ENCODE results near the gene PSMG4.

Gene PSMG4

DNA sequence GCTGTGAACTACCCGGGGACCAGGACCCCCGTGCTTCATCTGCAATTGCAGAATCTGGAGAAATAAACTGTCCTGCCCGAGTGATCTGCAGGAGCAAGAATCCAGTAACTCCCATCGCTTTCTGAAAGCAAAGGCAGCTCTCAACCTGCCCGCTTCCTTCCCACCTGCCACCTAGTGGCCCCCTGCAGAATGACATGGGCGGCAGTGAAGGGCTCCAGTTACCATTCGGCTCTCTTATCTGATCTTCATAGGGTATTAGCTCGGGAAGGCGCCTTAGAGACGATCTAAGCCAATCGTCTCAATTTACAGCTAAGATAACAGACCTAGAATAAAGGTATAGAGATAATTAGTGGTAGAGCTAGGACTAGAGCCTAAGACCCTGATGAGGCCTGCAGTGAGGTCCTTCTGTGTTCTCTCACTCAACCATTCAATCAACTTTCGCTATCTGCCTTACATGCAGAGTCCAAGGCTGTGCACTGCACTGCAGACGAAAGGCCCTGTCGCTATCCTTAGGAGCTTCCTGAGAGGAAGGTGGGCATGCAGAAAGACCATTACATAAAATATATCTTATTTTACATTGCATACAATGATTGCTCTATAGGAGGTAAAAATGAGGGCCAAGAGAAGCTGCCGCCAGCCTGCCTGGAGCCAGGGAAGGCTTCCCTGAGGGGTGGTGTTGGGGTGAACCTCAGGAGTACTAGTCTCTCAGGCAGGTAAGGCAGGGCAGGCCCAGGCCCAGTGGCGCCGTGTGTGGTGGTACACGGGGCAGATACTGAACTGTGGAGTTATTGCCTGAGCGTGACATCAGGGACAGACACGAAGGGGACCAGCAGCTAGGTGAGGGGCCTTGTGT lies 7.1 kb upstream of the PSMG4 start:
- DNase-seq (ENCODE audit: low spot score) = peak; percentile 88

DNA sequence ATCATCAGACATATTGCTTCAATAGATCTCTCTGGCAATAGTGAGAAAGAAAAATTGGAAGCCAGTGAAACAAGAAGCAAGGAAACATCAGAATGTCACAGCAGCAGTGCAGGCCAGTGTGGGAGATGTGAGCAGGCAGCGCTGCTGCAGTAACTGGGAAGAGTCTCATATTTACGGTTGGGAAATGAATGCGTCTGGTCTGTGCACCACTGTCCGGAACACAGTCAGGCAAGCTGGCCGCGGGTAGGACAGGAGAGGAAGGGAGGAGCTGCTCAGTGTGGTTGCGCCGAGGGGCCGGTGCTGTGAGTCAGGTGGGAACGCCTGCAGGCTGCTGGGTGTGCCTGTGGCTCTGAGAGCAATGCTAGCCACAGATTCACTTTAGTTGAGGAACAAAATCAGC lies 6.4 kb upstream of the PSMG4 start:
- no peak for DNase-seq (ENCODE audit: low spot score)

DNA sequence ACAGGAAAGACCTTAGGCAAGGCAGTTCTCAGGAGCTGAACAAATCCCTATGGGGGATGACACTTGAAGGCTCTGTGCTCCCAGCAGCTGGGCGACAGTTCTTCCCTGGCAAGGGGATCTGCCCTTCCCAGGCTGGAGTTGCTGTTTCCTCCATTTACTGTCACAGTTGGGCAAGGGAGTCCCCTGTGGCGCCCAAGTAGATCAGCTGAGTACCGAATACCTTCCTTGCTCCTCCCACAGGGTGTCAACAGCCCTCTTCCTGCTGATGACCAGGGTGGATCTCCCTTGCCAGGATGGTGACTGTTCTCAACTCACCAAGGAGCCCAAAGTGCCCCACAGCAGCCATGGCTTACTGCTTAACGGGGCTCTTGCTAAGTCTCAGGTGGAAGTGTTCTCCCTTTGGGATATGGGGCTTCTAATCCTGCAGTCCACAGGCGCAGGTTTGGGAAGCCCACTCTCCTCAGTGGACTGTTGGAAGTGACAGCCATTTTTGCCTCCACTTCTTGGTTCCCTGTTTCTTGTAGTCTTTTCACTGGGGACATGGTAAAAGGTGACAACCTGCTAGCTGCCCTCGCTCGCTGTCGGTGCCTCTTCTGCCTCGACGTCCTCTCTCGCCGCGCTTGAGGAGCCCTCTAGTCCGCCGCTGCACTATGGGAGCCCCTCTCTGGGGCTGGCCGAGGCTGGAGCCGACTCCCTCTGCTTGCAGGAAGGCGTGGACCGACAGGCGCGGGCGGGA lies 5.7 kb upstream of the PSMG4 start:
- DNase-seq (ENCODE audit: low spot score) = no peak

DNA sequence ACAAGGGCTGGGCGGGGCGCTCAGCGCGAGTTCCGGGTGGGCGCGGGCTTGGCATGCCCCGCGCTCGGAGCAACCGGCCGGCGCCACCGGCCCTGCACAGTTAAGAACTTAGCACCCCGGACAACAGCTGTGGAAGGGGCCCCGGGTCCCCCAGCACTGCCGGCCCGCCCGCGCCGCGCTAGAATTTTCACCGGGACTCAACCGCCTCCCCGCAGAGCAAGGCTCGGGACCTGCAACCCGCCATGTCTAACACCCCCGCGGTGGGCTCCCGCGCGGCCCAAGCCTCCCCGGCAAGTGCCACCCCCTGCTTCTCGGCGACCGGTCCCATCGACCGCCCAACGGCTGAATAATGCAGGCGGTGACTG lies 5.2 kb upstream of the PSMG4 start:
- DNase-seq (ENCODE audit: low spot score) = no peak

- DNase-seq (ENCODE audit: low spot score) = no peak
Measured at GRCh38 chr6:3258201-3258600, 546 bp upstream of the PSMG4 start.

- DNase-seq (ENCODE audit: low spot score) = peak; percentile 26
Measured at GRCh38 chr6:3259491-3259958, 778 bp downstream of the PSMG4 start.

DNA sequence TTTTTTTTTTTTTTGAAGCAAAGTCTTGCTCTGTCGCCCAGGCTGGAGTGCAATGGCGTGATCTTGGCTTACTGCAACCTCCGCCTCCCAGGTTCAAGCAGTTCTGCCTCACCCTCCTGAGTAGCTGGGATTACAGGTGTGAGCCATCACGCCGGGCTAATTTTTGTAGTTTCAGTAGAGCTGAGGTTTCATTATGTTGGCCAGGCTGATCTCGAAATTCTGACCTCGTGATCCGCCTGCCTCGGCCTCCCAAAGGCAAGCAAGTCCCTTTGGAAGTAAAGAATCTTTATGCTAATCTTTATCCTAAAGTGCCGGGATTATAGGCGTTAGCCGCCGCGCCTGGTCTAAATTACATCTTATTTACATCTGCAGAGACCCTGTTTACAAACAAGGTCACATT lies 1.5 kb downstream of the PSMG4 start:
- DNase-seq (ENCODE audit: low spot score) = no peak

GRCh38 chr6:3260772-3261517 lies 2.2 kb downstream of the PSMG4 start:
- no peak for DNase-seq (ENCODE audit: low spot score)

- no peak for DNase-seq (ENCODE audit: low spot score)
Measured at GRCh38 chr6:3261518-3261820, 2.7 kb downstream of the PSMG4 start.

- DNase-seq (ENCODE audit: low spot score) = no peak
Measured at GRCh38 chr6:3261921-3262320, 3.2 kb downstream of the PSMG4 start.

DNA sequence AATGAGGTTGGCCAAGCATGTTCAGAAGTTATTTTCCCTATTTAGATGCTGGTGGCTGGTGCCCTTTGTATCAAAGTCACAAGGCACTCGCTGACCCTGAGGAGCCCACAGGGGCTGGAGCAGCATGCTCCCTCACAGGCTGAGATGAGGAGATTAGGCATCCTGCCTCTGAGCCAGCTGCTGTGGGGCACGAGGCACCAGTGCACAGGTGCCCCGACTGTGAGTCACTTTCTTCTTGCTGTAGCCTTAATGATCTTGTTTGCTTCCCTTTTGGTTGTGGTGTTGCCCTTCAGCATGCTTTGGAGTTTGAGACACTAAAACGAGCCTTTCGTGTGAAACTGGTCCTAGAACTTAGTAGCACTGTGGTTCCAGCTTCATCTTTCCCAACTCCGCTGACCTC lies 4.3 kb downstream of the PSMG4 start:
- no peak for DNase-seq (ENCODE audit: low spot score)

DNA sequence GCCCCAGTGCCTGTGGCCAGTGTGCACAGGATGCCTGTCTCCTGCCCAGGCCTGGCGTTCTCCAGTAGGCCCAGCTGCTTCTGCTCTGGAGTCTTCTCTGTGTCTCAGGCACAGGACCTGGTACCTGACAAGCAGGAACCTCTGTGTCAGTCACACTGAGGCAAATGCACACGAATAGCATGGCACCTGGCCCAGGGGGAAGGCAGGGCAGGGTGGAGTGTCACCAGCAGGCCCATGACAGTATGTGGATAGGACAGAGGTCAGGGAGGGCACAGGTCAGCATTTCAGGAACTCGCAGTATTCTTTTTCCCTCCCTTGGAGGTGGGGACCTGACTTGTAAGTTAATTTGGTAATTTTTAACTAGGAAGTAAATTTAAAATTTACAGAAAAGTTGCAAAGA lies 5.6 kb downstream of the PSMG4 start:
- DNase-seq (ENCODE audit: low spot score) = no peak

DNA sequence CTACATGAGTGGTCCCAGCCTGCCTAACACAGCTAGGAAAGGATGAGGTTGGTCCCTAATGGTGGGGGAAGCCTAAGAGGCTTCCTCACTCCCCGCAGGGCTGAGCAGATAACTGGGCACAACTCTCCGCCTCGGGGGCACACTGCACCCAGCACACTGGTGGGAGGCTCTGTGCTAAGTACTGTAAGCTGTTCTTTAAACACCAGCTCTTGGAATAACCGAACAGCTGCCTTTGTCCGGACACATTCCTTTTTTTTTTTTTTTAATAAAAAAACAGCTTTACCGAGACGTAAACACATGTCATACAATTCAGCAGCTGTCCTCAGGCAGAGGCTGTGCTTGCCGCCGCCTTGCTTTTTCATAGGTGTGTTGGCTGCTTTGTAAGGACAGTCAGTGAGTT lies 6.9 kb downstream of the PSMG4 start:
- DNase-seq (ENCODE audit: low spot score) = no peak

DNA sequence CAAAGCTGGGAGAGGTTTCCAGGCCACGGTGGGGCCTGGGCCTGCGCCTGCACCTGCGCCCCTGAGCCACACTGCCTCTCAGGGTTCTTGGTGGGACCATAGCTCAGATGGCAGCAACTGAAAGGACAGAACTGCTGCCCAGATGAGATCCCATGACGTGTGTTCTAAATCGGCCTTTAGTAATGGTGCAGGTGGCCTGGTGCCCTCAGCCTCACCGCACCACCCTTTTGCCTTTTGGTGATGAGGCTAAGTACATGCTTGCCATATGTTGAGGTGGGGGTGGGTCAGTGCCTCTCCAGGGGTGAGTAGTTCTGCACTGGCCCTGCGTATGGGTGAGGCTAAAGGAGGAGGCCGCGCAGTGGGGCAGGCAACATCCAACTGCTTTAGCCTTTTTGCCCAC lies 7.4 kb downstream of the PSMG4 start:
- no peak for DNase-seq (ENCODE audit: low spot score)

GRCh38 chr6:3267162-3267561 lies 8.4 kb downstream of the PSMG4 start:
- no peak for DNase-seq (ENCODE audit: low spot score)

DNA sequence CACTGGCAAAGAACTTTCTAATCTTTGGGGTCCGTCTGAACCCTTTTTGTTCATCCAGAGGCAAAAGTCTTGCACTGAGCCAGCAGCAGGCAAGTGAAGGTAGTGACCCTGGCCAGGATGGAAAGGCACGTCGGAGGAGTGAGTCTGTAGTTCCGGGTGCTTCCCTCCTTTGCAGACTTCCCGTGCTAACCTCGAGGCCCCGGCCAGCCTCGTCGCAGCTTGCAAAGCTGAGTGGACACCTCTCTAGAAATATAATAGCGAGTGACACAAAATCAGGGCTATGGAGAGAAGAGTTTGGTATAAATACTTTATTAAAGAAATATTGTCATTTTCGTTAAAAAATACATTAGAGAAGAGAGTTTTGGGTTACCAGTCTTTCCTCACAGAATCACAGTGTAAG lies 9.9 kb downstream of the PSMG4 start:
- no peak for DNase-seq (ENCODE audit: low spot score)

GRCh38 chr6:3269281-3269975 lies 10.7 kb downstream of the PSMG4 start:
- no peak for DNase-seq (ENCODE audit: low spot score)

DNA sequence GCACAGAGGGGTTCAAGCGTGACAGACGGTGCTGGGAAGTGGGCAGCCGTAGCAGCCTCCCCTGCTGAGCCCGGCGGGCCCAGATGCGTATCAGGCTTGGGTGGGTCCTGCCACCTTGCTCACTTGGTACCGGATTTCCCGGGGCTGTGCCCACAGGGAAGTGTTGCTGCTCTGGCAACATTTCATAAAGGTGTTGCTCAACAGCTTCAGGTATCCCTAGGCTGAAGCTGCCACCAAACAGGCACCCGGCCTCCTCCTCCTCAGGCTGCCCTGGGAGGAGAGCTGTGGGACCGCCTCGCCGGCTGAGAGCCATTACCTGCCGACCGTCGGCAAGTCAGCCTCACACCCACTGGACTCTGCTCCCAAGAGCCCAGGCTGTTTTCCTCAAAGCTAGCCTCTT lies 11.5 kb downstream of the PSMG4 start:
- no peak for DNase-seq (ENCODE audit: low spot score)

DNA sequence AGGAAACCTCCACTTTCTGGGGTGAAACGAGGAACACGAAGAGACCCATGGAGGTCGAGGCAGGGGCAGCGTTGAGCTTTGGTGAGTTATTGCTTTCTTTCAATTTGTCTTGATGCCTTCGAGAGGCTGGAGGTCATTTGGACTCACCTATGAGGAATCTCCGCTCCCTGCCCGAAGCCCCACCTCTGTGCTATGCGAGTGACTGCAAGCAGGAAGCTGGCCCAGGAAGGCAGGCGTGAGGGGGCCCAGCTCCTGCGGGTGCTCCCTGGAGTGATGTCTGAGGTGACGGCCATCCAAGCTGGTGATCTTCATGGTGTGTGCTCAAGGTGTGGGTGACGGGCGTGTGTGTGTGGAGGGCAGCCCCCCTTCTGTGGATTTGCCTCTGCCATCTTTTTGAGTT lies 13.0 kb downstream of the PSMG4 start:
- no peak for DNase-seq (ENCODE audit: low spot score)

- DNase-seq (ENCODE audit: low spot score) = no peak
Measured at GRCh38 chr6:3272911-3273547, 14.3 kb downstream of the PSMG4 start.

DNA sequence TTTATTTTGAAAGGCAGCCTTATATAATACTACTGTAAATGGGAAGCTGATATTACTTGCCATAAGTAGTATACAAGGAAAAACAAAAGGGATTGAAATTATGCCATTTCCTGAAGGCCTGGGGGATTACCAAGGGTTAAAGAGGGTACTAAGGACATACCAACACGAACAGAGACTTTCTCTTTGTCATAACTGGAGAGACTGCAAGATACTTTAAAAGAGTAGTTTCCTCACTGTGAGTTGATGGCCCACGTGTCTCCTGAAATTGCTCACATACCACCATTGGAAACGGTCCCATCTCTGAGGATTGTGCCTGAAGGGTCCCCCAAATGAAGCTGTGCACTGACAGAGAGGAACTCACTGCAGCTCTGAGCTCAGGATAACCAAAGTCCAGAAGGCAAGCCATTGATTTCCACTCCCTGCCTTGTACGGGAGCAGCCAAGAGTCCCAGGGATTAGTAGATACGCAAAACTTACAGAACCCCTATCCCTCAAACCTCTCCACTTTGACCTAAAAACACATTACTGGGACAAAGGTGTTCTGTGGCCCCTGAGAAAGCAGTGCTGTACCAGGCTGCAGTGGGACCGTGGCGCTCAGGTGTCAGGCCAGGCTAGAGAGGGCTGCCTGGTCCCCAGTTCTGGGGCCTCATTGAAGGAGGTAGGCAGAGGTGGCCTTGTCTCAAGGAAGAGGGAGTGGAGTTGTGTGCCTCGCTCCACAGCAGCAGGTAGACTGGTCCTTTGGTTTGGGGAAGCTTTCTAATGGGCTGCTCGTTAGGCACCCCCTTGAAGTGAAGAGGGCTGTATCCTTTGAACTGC lies 15.2 kb downstream of the PSMG4 start:
- no peak for DNase-seq (ENCODE audit: low spot score)
